ENCODE data around the gene ACKR3. TPM values are rescaled to one million over a fixed set of nuclear protein-coding genes. Genes with fewer than 3 reads are reported as not detected.

ACKR3 gene
- total and polyA plus RNA-seq, 2 experiments from 2014 or later, result 1.0 to 3.0 TPM

- no peaks in the 10 kb centered on the region for H4K20me1 ChIP-seq (replicated peaks; ENCODE audit: insufficient read depth)
- Mint-ChIP-seq H3K36me3 (ENCODE audit: low read depth) (peaks cover under 1% of the 10 kb centered on the region; the same call in 2 of the 3 replicates), H3K27me3 (ENCODE audit: insufficient read depth, low read depth, poor library complexity) (peaks cover 7% of the 10 kb centered on the region), H3K4me3 (no peak overlapping the region), H3K9me3 (no peaks in the 10 kb centered on the region; the same call in 2 of the 3 replicates), H3K27ac (no peak overlapping the region), H3K4me1 (peaks cover 51% of the 10 kb centered on the region)
- TF ChIP-seq ZNF331 (CRISPR knock-in tag; IDR thresholded peaks at IDR 0.05; ENCODE audit: low read depth), result no peak
- no peak for TF ChIP-seq JUNB (IDR thresholded peaks at IDR 0.05; ENCODE audit: unreplicated experiment)
- TF ChIP-seq EZH2phosphoT487 (IDR thresholded peaks at IDR 0.05; ENCODE audit: unreplicated experiment), result no peak
- TF ChIP-seq STAT1 (IDR thresholded peaks at IDR 0.05; ENCODE audit: unreplicated experiment), result no peak
- no peak for TF ChIP-seq ZNF114 (CRISPR knock-in tag; IDR thresholded peaks at IDR 0.05)
- TF ChIP-seq CREB1 (CRISPR knock-in tag; IDR thresholded peaks at IDR 0.05; ENCODE audit: low read depth), result no peak
- TF ChIP-seq EZH2 (IDR thresholded peaks at IDR 0.05; ENCODE audit: low read depth, unreplicated experiment), result no peak
- TF ChIP-seq CTCF (conservative IDR thresholded peaks at IDR 0.05; ENCODE audit: low read depth in 2 of 2), result no peak
- TF ChIP-seq ETS1 (IDR thresholded peaks at IDR 0.05), result no peak
- TF ChIP-seq REST (IDR thresholded peaks at IDR 0.05; ENCODE audit: unreplicated experiment), result no peak
- no peak for TF ChIP-seq NANOG (IDR thresholded peaks at IDR 0.05; ENCODE audit: borderline replicate concordance)
- no peak for TF ChIP-seq POLR2AphosphoS5 (IDR thresholded peaks at IDR 0.05; ENCODE audit: low read depth)
- TF ChIP-seq ZNF462 (CRISPR knock-in tag; IDR thresholded peaks at IDR 0.05), result no peak
- no peak overlapping the region for H3K27ac ChIP-seq (ENCODE audit: low read depth)
- H3K4me3 ChIP-seq, result no peak overlapping the region
- H3K9me2 ChIP-seq (ENCODE audit: insufficient read depth), result 0 out of 2 replicates have a peak, but pooled peaks cover 5% of the 10 kb centered on the region
- H3F3A ChIP-seq (replicated peaks; ENCODE audit: low read depth), result no peaks in the 10 kb centered on the region
- DNase-seq (ENCODE audit: low spot score), result no peak
- no peaks in the 10 kb centered on the region for H3K36me3 ChIP-seq (ENCODE audit: insufficient read depth)
- no peak overlapping the region for H3K4me2 ChIP-seq
- peaks cover 20% of the 10 kb centered on the region for H3K4me1 ChIP-seq (ENCODE audit: insufficient read depth)
- H3K27me3 ChIP-seq (ENCODE audit: insufficient read depth), result no peaks in the 10 kb centered on the region
- no peak for ATAC-seq
- no peaks in the 10 kb centered on the region for H3K79me2 ChIP-seq (replicated peaks; ENCODE audit: insufficient read depth)
- H2AFZ ChIP-seq, result no peak overlapping the region
Observed at GRCh38 chr2:236575510-236575909, 5.9 kb downstream of the ACKR3 start.

All from GM23338 (cell line).